ENCODE data around the gene ANKRD6. TPM values are rescaled to one million over a fixed set of nuclear protein-coding genes. Genes with fewer than 3 reads are reported as not detected.
A peak's percentile ranks its signal among the peaks of the same experiment; 100 is the strongest.

The ANKRD6 gene
- total RNA-seq, 1 donor from 2014 or later, result 70.9 TPM

DNA sequence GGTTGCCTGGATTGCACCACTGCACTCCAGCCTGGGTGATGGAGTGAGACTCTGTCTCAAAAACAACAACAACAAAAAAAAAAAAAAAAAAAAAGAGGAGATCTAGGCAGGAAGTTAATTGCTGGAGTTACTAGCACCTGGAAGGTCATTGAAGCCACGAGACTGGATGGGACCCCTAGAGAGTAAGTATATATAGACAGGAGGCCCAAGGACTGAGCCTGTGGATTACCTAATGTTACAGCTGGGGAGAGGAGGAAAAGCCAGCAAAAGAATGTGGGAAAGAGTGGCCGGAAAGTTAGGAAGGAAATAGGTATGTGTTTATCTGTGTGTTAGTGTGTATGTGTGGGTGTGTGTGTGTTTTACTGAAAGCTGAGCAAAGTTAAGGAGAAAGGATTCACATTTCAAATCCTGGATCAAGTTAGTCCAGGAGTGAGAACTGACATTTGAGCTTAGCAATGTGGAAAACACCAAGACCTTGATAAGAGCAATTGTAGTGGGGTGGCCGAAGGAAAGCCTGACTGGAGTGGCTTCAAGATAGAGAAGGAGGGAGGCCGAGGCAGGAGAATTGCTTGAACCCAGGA is 38.4 kb downstream of the ANKRD6 start:
- Mint-ChIP-seq H3K4me1 (ENCODE audit: unreplicated experiment) (peaks cover 36% of the 10 kb centered on the region), H3K27ac (ENCODE audit: unreplicated experiment) (peak overlapping the region; percentile 83), H3K27me3 (ENCODE audit: unreplicated experiment) (no peaks in the 10 kb centered on the region), H3K9me3 (ENCODE audit: unreplicated experiment) (no peaks in the 10 kb centered on the region), H3K4me3 (ENCODE audit: unreplicated experiment) (no peak overlapping the region), H3K36me3 (ENCODE audit: low read depth, unreplicated experiment) (no peaks in the 10 kb centered on the region)
- peak; percentile 26 for DNase-seq (ENCODE audit: low spot score)
- TF ChIP-seq, protein P1, sequence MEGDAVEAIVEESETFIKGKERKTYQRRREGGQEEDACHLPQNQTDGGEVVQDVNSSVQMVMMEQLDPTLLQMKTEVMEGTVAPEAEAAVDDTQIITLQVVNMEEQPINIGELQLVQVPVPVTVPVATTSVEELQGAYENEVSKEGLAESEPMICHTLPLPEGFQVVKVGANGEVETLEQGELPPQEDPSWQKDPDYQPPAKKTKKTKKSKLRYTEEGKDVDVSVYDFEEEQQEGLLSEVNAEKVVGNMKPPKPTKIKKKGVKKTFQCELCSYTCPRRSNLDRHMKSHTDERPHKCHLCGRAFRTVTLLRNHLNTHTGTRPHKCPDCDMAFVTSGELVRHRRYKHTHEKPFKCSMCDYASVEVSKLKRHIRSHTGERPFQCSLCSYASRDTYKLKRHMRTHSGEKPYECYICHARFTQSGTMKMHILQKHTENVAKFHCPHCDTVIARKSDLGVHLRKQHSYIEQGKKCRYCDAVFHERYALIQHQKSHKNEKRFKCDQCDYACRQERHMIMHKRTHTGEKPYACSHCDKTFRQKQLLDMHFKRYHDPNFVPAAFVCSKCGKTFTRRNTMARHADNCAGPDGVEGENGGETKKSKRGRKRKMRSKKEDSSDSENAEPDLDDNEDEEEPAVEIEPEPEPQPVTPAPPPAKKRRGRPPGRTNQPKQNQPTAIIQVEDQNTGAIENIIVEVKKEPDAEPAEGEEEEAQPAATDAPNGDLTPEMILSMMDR (IDR thresholded peaks at IDR 0.05; ENCODE audit: unreplicated experiment), result no peak

DNA sequence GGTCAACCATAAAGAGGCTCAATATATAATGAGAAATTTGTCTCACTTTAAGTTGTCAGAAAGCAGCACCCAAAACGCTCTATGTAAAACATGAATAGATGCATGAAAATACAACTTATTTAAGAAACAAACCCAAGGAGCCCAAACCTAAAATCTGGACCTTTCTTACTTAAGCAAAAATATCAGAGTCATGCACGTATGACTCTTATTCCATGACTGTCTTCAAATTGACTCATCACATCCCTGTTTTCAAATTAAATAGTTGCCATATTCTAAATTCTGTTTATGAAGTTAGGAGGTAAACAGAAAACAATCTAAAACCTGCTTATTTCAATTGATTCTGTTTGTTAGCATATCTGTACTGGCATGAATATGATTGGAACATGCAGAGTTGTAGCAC is 42.1 kb downstream of the ANKRD6 start:
- TF ChIP-seq, protein P1 (IDR thresholded peaks at IDR 0.05; ENCODE audit: unreplicated experiment), result no peak
- H3K27ac Mint-ChIP-seq (ENCODE audit: unreplicated experiment), result no peak overlapping the region
- no peaks in the 10 kb centered on the region for H3K27me3 Mint-ChIP-seq (ENCODE audit: unreplicated experiment)
- no peak overlapping the region for H3K4me3 Mint-ChIP-seq (ENCODE audit: unreplicated experiment)
- H3K9me3 Mint-ChIP-seq (ENCODE audit: unreplicated experiment), result no peaks in the 10 kb centered on the region
- peaks cover 22% of the 10 kb centered on the region for H3K4me1 Mint-ChIP-seq (ENCODE audit: unreplicated experiment)
- DNase-seq (ENCODE audit: low spot score), result no peak
- H3K36me3 Mint-ChIP-seq (ENCODE audit: low read depth, unreplicated experiment), result no peaks in the 10 kb centered on the region

DNA sequence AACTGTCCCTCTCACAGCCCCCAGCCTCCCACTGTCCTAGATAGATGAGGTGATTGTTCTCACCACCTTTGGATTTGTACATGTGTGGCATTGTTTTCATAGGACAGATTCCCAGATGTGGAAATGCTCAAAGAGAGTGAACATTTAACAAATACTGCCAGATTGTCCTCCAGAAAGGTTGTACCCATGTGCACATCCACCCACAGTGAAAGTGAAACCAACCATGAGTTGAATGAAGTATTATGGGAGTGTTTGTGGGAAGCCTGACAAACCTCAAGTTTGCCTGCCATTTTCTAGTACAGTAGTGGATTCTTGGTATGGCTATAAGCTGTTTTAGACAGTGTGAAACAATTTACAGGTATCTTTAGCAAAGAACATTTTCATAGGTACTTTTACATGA is 42.7 kb downstream of the ANKRD6 start:
- Mint-ChIP-seq H3K27me3 (ENCODE audit: unreplicated experiment) (no peaks in the 10 kb centered on the region), H3K9me3 (ENCODE audit: unreplicated experiment) (no peaks in the 10 kb centered on the region), H3K36me3 (ENCODE audit: low read depth, unreplicated experiment) (no peaks in the 10 kb centered on the region), H3K27ac (ENCODE audit: unreplicated experiment) (no peak overlapping the region), H3K4me3 (ENCODE audit: unreplicated experiment) (no peak overlapping the region), H3K4me1 (ENCODE audit: unreplicated experiment) (peaks cover 19% of the 10 kb centered on the region)
- TF ChIP-seq, protein P1 (IDR thresholded peaks at IDR 0.05; ENCODE audit: unreplicated experiment), result no peak
- DNase-seq (ENCODE audit: low spot score), result no peak

DNA sequence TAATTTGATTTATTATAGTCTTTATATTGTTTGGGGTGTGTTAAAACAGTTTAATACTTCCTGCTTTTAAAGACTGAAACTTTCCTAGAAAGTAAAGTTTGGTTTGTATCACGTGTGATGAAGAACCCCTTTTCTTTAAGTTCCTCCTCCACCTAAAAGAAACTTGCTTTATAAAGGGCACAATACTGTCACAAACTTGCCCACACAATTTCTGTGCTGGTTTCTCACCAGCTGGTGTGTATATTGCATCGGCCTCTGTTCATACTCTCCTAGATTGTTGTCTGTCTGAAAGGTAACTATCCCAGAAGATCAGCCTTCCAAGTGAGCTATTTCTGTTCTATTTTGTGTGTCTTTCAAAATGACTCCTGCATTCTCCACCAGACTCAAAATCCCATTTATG is 46.9 kb downstream of the ANKRD6 start:
- no peaks in the 10 kb centered on the region for H3K27me3 Mint-ChIP-seq (ENCODE audit: unreplicated experiment)
- no peak for DNase-seq (ENCODE audit: low spot score)
- TF ChIP-seq, protein P1 (IDR thresholded peaks at IDR 0.05; ENCODE audit: unreplicated experiment), result no peak
- H3K27ac Mint-ChIP-seq (ENCODE audit: unreplicated experiment), result no peak overlapping the region
- H3K36me3 Mint-ChIP-seq (ENCODE audit: low read depth, unreplicated experiment), result no peaks in the 10 kb centered on the region
- no peaks in the 10 kb centered on the region for H3K9me3 Mint-ChIP-seq (ENCODE audit: unreplicated experiment)
- H3K4me1 Mint-ChIP-seq (ENCODE audit: unreplicated experiment), result peaks cover 22% of the 10 kb centered on the region
- no peak overlapping the region for H3K4me3 Mint-ChIP-seq (ENCODE audit: unreplicated experiment)

DNA sequence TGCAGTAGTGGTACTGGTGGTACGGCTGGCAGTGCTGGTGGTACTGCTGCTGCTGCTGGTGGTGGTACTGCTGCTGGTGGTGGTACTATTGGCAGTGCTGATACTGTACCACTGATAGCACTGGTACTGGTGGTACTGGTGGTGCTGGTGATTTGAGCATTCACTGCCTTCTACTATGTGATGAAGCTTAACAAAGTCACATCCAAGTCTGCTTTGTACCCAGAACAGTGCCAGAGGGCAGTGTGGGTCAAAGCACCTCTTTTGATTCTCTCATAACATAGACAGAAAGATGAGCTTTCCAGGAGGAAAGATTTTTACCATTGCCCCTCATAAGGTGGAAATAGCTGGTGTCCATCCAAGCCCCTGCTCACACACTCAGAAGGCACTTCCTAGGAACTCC is 48.7 kb downstream of the ANKRD6 start:
- no peak for DNase-seq (ENCODE audit: low spot score)
- H3K27ac Mint-ChIP-seq (ENCODE audit: unreplicated experiment), result no peak overlapping the region
- H3K27me3 Mint-ChIP-seq (ENCODE audit: unreplicated experiment), result no peaks in the 10 kb centered on the region
- TF ChIP-seq, protein P1 (IDR thresholded peaks at IDR 0.05; ENCODE audit: unreplicated experiment), result no peak
- peaks cover 20% of the 10 kb centered on the region for H3K4me1 Mint-ChIP-seq (ENCODE audit: unreplicated experiment)
- no peaks in the 10 kb centered on the region for H3K36me3 Mint-ChIP-seq (ENCODE audit: low read depth, unreplicated experiment)
- no peaks in the 10 kb centered on the region for H3K9me3 Mint-ChIP-seq (ENCODE audit: unreplicated experiment)
- no peak overlapping the region for H3K4me3 Mint-ChIP-seq (ENCODE audit: unreplicated experiment)
